HG03103 (cell line): ENCODE data around the gene GALNT18.

Experiments
- ATAC-seq: cut with Tn5 transposase; IDR thresholded peaks from one replicate; pipeline ENCODE4 v1.9.1; 2021; ENCODE audit warnings: low read depth; ENCODE audit not compliant: unreplicated experiment

GALNT18 gene

GRCh38 chr11:11293798-11294550 is 327.8 kb downstream of the GALNT18 start:
- no peak for ATAC-seq

GRCh38 chr11:11292839-11293238 is 329.0 kb downstream of the GALNT18 start:
- no peak for ATAC-seq

GRCh38 chr11:11291041-11292015 is 330.5 kb downstream of the GALNT18 start:
- ATAC-seq, result no peak

GRCh38 chr11:11290354-11290753 is 331.5 kb downstream of the GALNT18 start:
- no peak for ATAC-seq

- no peak for ATAC-seq
Measured at GRCh38 chr11:11289669-11290068, 332.1 kb downstream of the GALNT18 start.

GRCh38 chr11:11288972-11289616 is 332.7 kb downstream of the GALNT18 start:
- ATAC-seq, result no peak

- no peak for ATAC-seq
Measured at GRCh38 chr11:11284481-11284880, 337.3 kb downstream of the GALNT18 start.

- no peak for ATAC-seq
Measured at GRCh38 chr11:11281626-11282025, 340.2 kb downstream of the GALNT18 start.

- no peak for ATAC-seq
Measured at GRCh38 chr11:11280826-11281225, 341.0 kb downstream of the GALNT18 start.

GRCh38 chr11:11279956-11280689 is 341.7 kb downstream of the GALNT18 start:
- no peak for ATAC-seq

- ATAC-seq, result no peak
Measured at GRCh38 chr11:11272254-11272653, 349.6 kb downstream of the GALNT18 start.

GRCh38 chr11:11270236-11270775 is 351.5 kb downstream of the GALNT18 start:
- ATAC-seq, result no peak

GRCh38 chr11:11268706-11269105 is 353.1 kb downstream of the GALNT18 start:
- no peak for ATAC-seq

- ATAC-seq, result no peak
Measured at GRCh38 chr11:11268119-11268518, 353.7 kb downstream of the GALNT18 start.

GRCh38 chr11:11267312-11267711 is 354.5 kb downstream of the GALNT18 start:
- no peak for ATAC-seq

- ATAC-seq, result no peak
Measured at GRCh38 chr11:11265994-11266606, 355.7 kb downstream of the GALNT18 start.

- ATAC-seq, result no peak
Measured at GRCh38 chr11:11265320-11265719, 356.5 kb downstream of the GALNT18 start.

- no peak for ATAC-seq
Measured at GRCh38 chr11:11263238-11264005, 358.4 kb downstream of the GALNT18 start.
